Spleen (tissue), 11 donors: ENCODE results near the gene DOK7. TPM values are rescaled to one million over a fixed set of nuclear protein-coding genes. Genes with fewer than 3 reads are reported as not detected.

ENCODE experiments used
- DNase-seq: peaks from one replicate; pipeline ENCODE4 v3.0.0-alpha.2; 2020
- H3K27ac ChIP-seq, 8 donors: fragments of 200-600 bp; sonication (generic) in 7 of 8; 1 replicate in 4 of 8; 2 replicates in 4 of 8; pipeline versions ENCODE4 v1.5.0 to v1.8.0; 2016 to 2021; ENCODE audit warnings: inconsistent platforms in 4 of 8, mild to moderate bottlenecking in 4 of 8, moderate library complexity in 1 of 8
- H3K27me3 ChIP-seq, 7 donors: fragments of 200-600 bp; sonication (generic) in 6 of 7; replicated peaks in 1 of 7; 1 replicate in 4 of 7; 2 replicates in 3 of 7; pipeline versions ENCODE4 v1.5.0 to v1.8.0; 2016 to 2021; ENCODE audit warnings: inconsistent platforms in 3 of 7, mild to moderate bottlenecking in 1 of 7
- H3K36me3 ChIP-seq, 6 donors: fragments of 200-600 bp; sonication (generic) in 5 of 6; 1 replicate in 4 of 6; 2 replicates in 2 of 6; pipeline versions ENCODE4 v1.5.0 to v1.8.0; 2016 to 2021; ENCODE audit warnings: inconsistent platforms in 2 of 6
- H3K4me1 ChIP-seq, 6 donors: fragments of 200-600 bp; sonication (generic) in 5 of 6; 1 replicate in 3 of 6; 2 replicates in 3 of 6; pipeline versions ENCODE4 v1.5.0 to v1.8.0; 2016 to 2021; ENCODE audit warnings: inconsistent platforms in 3 of 6
- H3K4me3 ChIP-seq, 8 donors: fragments of 200-600 bp; sonication (generic) in 7 of 8; 1 replicate in 4 of 8; 2 replicates in 4 of 8; pipeline versions ENCODE4 v1.5.0 to v1.8.0; 2016 to 2021; ENCODE audit warnings: inconsistent platforms in 4 of 8, mild to moderate bottlenecking in 4 of 8, moderate library complexity in 2 of 8
- H3K9me3 ChIP-seq, 8 donors: fragments of 200-600 bp; sonication (generic) in 7 of 8; 1 replicate in 4 of 8; 2 replicates in 4 of 8; pipeline versions ENCODE4 v1.5.0 to v1.8.0; 2016 to 2021; ENCODE audit warnings: inconsistent platforms in 4 of 8
- CTCF ChIP-seq, 11 experiments: fragments of 200-600 bp in 7 of 11; fragments of 450-650 bp in 4 of 11; sonication (generic) in 4 of 11; IDR thresholded peaks in 8 of 11; conservative IDR thresholded peaks in 3 of 11; 1 replicate in 7 of 11; 2 replicates in 4 of 11; pipeline versions ENCODE4 v1.4.0 to v1.8.0; 2016 to 2021; ENCODE audit warnings: antibody characterized with exemption in 11 of 11, inconsistent platforms in 4 of 11, mild to moderate bottlenecking in 1 of 11
- POLR2A ChIP-seq, 3 donors: fragments of 450-650 bp; IDR thresholded peaks; one replicate each; pipeline ENCODE4 v1.5.1; 2017; ENCODE audit warnings: antibody characterized with exemption in 3 of 3, mild to moderate bottlenecking in 1 of 3
- POLR2AphosphoS5 ChIP-seq, 3 donors: sonication (generic); formaldehyde crosslinking; IDR thresholded peaks; one replicate each; pipeline ENCODE4 v1.5.1; 2017; ENCODE audit warnings: antibody characterized with exemption in 3 of 3
- WGBS, 5 donors: extraction: QIAGEN DNeasy Blood & Tissue Kit in 3 of 5; methylation state at CpG; one replicate each; pipeline versions ENCODE4 v1.1.5 to v1.1.7; 2013 to 2018; 5-methylcytosine and 5-hydroxymethylcytosine counted together
- intact Hi-C: fragments of 100-400 bp; cut with DNase I; formaldehyde crosslinking; loops from one replicate; pipeline ENCODE4 v1.15.0; 2023; ENCODE audit warnings: low total_unique reads
- polyA plus RNA-seq, 3 donors: library from polyadenylated mRNA; stranded (reverse); fragments of 200-250 nt; gene quantifications; one replicate each; pipeline ENCODE4 v1.2.1, GENCODE V29; 2013
- total RNA-seq, 7 donors: library from RNA; depleted of rRNA in 3 of 7; stranded (reverse); fragments of >200 nt in 3 of 7; fragmentation: NEBNext Ultra II Directional in 4 of 7; extraction: Animal tissue kit (Norgen Biotek cat#: 25700) in 4 of 7; gene quantifications; one replicate each; pipeline versions ENCODE4 v1.1.0 to v1.2.1, GENCODE V29; 2016 to 2021
- donor health status: healthy with polysubstance abuse.
- donor health status: DM: no; HTN: no; CAD: no; lungs with moderate emphysema.
- donor health status: DM: no; HTN: no; CAD: no.
- donor health status: Bipolar disorder and iron deficiency.
- donor health status: healthy.
- donor health status: DM: no; HTN: no; CAD: no.
- donor health status: DM: yes; HTN: yes; CAD: no.

The DOK7 gene
- total and polyA plus RNA-seq, 10 donors: 0.69 to 13.5 (median 1.7) TPM

GRCh38 chr4:3418029-3418762 lies 44.9 kb upstream of the DOK7 start:
- WGBS, 5 donors: 83 to 87% (median 86%) methylated on average over 22 of the region's 22 CpGs
- Histone ChIP-seq H3K27ac (no peak overlapping the region), H3K27me3 (no peaks in the 10 kb centered on the region), H3K4me1 (peaks cover 0 to 9% (median 0%) of the 10 kb centered on the region in 6 donors), H3K36me3 (peaks cover 0 to 60% (median 8%) of the 10 kb centered on the region in 6 donors), H3K9me3 (no peaks in the 10 kb centered on the region), H3K4me3 (no peak overlapping the region)
- peak; percentile 66 for DNase-seq
- no peak for TF ChIP-seq POLR2AphosphoS5 (IDR thresholded peaks at IDR 0.05)
- TF ChIP-seq POLR2A (IDR thresholded peaks at IDR 0.05): no peak
- TF ChIP-seq CTCF (IDR thresholded peaks at IDR 0.05 in 8 of 11, conservative IDR thresholded peaks at IDR 0.05 in 3 of 11): no peak
- intact Hi-C loops: no loop called here

GRCh38 chr4:3419836-3420605 lies 43.1 kb upstream of the DOK7 start:
- WGBS, 5 donors: 79 to 90% (median 87%) methylated on average over 15 of the region's 15 CpGs
- Histone ChIP-seq H3K9me3 (no peaks in the 10 kb centered on the region), H3K4me1 (no peaks in the 10 kb centered on the region), H3K36me3 (peaks cover 0 to 79% (median 8%) of the 10 kb centered on the region in 6 donors), H3K27ac (no peak overlapping the region), H3K4me3 (no peak overlapping the region), H3K27me3 (no peaks in the 10 kb centered on the region)
- no peak for TF ChIP-seq CTCF (IDR thresholded peaks at IDR 0.05 in 8 of 11, conservative IDR thresholded peaks at IDR 0.05 in 3 of 11)
- TF ChIP-seq POLR2AphosphoS5 (IDR thresholded peaks at IDR 0.05): no peak
- no peak for TF ChIP-seq POLR2A (IDR thresholded peaks at IDR 0.05)
- intact Hi-C loops: no loop called here
- DNase-seq: peak; percentile 30

GRCh38 chr4:3420606-3420955 lies 42.5 kb upstream of the DOK7 start:
- peaks cover 0 to 78% (median 8%) of the 10 kb centered on the region in 6 donors for H3K36me3 ChIP-seq
- 87 to 92% (median 90%) methylated on average over 10 to 12 of the region's 12 CpGs for WGBS, 5 donors
- TF ChIP-seq POLR2A (IDR thresholded peaks at IDR 0.05) (no peak), POLR2AphosphoS5 (IDR thresholded peaks at IDR 0.05) (no peak), CTCF (IDR thresholded peaks at IDR 0.05 in 8 of 11, conservative IDR thresholded peaks at IDR 0.05 in 3 of 11) (no peak)
- H3K9me3 ChIP-seq: no peaks in the 10 kb centered on the region
- intact Hi-C loops: no loop called here
- no peaks in the 10 kb centered on the region for H3K4me1 ChIP-seq
- H3K27ac ChIP-seq: no peak overlapping the region
- DNase-seq: peak; percentile 54
- H3K27me3 ChIP-seq: no peaks in the 10 kb centered on the region
- H3K4me3 ChIP-seq: no peak overlapping the region

- peaks cover 0 to 74% (median 8%) of the 10 kb centered on the region in 6 donors for H3K36me3 ChIP-seq
- WGBS, 5 donors: 90 to 94% (median 92%) methylated on average over 10 of the region's 10 CpGs
- no peak overlapping the region for H3K4me3 ChIP-seq
Observed at GRCh38 chr4:3420956-3421355, 42.1 kb upstream of the DOK7 start.

More at GRCh38 chr4:3420956-3421355, 42.1 kb upstream of the DOK7 start:
- DNase-seq: peak; percentile 47
- H3K27ac ChIP-seq: no peak overlapping the region
- intact Hi-C loops: no loop called here
- no peaks in the 10 kb centered on the region for H3K4me1 ChIP-seq
- no peaks in the 10 kb centered on the region for H3K9me3 ChIP-seq
- TF ChIP-seq POLR2A (IDR thresholded peaks at IDR 0.05) (no peak), POLR2AphosphoS5 (IDR thresholded peaks at IDR 0.05) (no peak), CTCF (IDR thresholded peaks at IDR 0.05 in 8 of 11, conservative IDR thresholded peaks at IDR 0.05 in 3 of 11) (no peak)
- no peaks in the 10 kb centered on the region for H3K27me3 ChIP-seq
